Astrocyte of the spinal cord (primary cell): ENCODE results near the gene SLIT1.

ENCODE experiments used
- DNase-seq: peaks from one replicate; pipeline ENCODE4 v3.0.0; 2011; ENCODE audit warnings: low read depth, low spot score
- H3K4me3 ChIP-seq: 2 replicates; pipeline ENCODE4 v1.5.1; 2011; ENCODE audit warnings: low read depth, mild to moderate bottlenecking, low read length, moderate library complexity
- in situ Hi-C: cut with HindIII; loops from 2 replicates; pipeline ENCODE4 v1.10.0; 2017; ENCODE audit warnings: low sequenced_read_pairs
- TF ChIP-seq, protein P1 (sequence below): IDR thresholded peaks from 2 replicates; pipeline ENCODE4 v1.5.1; 2012; ENCODE audit warnings: low read depth, mild to moderate bottlenecking, low read length, inconsistent platforms

The SLIT1 gene

DNA sequence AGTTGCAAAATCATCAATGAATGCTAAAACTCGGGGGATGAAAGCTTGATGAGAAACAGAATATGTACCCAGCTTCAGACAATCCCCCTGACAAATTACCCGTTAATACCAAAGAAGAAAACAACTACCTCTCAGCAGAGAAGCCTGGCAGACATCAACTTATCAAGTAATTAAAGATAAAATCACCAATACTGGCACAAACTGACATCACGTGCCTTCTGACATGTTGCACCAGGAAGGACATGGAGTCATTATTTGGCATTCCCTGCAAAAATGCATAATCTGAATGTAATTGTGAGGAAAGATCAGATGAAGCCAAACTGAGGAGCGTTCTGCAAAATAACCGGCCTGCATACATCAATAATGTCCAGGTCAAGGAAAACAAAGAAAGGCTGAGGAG is 7.7 kb downstream of the SLIT1 start:
- in situ Hi-C loops: no loop called here
- DNase-seq: no peak
- TF ChIP-seq, protein P1, sequence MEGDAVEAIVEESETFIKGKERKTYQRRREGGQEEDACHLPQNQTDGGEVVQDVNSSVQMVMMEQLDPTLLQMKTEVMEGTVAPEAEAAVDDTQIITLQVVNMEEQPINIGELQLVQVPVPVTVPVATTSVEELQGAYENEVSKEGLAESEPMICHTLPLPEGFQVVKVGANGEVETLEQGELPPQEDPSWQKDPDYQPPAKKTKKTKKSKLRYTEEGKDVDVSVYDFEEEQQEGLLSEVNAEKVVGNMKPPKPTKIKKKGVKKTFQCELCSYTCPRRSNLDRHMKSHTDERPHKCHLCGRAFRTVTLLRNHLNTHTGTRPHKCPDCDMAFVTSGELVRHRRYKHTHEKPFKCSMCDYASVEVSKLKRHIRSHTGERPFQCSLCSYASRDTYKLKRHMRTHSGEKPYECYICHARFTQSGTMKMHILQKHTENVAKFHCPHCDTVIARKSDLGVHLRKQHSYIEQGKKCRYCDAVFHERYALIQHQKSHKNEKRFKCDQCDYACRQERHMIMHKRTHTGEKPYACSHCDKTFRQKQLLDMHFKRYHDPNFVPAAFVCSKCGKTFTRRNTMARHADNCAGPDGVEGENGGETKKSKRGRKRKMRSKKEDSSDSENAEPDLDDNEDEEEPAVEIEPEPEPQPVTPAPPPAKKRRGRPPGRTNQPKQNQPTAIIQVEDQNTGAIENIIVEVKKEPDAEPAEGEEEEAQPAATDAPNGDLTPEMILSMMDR: no peak
- H3K4me3 ChIP-seq: no peak overlapping the region

DNA sequence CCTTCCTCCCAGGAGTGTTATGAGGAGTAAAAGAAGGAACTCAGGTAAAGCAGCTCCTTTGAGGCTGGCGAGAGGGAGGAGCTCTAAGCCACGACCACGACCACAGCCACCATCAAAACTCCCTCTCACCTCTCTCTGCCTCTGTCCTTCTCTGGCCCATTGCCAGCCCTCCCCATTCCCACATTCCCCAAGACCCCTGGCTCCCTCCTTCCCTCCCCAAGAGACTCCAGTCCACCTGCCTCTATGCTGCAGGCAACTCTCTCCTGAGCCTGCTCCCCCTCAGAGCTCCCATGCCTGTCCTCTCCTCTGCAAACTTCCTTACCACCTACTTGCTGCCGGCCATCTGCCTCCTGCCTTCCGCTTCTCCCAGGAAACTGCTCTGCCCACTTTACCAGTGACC is 9.5 kb downstream of the SLIT1 start:
- in situ Hi-C loops: no loop called here
- TF ChIP-seq, protein P1: no peak
- H3K4me3 ChIP-seq: no peak overlapping the region
- DNase-seq: no peak

DNA sequence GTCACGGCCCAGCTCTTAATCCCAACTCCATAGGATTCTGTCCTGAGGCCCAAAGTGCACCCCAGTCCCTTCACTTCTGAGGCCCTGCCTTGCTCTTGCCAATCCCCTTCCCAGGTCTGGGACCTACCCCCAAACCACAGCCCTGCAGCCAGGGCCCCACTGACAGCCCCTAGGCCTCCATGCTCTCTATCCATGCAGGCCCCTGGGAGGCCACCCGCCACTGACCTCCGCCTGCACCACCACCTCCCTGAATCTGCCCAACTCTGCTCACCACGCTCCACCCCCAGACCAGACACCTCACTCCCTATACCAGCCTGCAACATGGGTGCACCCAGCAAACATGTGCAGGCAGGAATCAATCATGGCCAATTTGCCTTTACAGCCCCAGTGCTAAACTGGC is 10.2 kb downstream of the SLIT1 start:
- no peak overlapping the region for H3K4me3 ChIP-seq
- no peak for DNase-seq
- in situ Hi-C loops: no loop called here
- TF ChIP-seq, protein P1: no peak

DNA sequence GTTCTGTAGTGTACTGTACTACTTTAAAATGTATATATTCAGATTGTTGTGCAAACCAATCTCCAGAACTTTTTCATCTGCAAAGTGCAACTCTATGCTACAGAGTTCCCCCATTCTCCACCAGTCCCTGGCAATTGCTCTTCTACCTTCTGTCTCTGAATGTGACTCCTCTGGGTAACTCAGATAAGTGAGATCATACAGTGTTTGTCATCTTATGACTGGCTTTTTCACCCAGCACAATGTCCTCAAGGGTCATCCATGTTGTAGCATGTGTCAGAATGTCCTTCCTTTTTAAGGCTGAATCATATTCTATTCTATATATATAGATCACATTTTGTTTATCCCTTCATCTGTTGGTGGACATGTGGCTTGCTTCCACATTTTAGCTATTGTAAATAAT is 10.8 kb downstream of the SLIT1 start:
- no peak overlapping the region for H3K4me3 ChIP-seq
- no peak for DNase-seq
- in situ Hi-C loops: no loop called here
- TF ChIP-seq, protein P1: no peak

DNA sequence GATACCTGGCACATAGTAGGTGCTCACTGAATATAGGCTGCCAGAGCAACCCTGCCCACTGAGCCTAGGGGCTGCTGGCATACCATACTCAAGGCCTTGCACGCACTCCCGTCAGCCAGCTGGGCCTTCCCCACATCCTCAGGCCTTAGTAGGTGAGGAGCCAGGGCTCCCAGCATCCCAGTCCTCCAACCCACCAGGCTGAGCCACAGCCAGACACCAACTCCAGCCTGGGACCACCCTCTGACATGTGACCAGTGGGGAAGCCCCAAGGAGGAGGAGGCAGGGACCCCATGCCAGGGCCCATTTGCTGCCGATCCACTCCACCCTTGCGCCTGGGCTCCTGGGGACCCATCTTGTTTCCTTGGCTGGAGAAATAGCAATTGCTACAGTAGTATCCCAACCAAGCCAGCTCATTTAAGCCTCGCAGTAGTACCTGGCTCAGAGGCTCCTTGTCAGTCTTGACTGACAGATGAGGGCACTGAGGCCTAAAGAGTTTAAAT is 11.4 kb downstream of the SLIT1 start:
- DNase-seq: no peak
- TF ChIP-seq, protein P1: no peak
- in situ Hi-C loops: no loop called here
- no peak overlapping the region for H3K4me3 ChIP-seq

DNA sequence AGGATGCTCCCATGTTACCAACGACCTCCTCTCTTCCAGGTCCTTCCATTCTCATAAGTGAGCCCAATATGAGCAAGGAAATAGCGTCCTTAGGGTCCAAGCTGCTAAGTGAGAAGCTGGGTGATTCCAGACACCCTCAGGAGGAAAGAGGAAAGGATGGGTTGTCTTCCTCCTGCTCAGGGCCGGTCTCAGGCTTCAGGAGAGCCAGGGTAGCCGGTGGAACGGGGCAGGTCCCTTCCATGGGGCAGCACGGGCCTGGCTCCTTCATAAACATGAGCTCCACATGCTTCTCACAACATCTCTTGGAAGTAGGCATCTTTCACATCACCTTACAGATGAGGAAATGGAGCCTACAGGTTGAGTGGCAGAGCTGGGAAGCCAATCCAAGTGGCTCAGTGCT is 12.7 kb downstream of the SLIT1 start:
- no peak overlapping the region for H3K4me3 ChIP-seq
- no peak for DNase-seq
- in situ Hi-C loops: no loop called here
- TF ChIP-seq, protein P1: no peak

DNA sequence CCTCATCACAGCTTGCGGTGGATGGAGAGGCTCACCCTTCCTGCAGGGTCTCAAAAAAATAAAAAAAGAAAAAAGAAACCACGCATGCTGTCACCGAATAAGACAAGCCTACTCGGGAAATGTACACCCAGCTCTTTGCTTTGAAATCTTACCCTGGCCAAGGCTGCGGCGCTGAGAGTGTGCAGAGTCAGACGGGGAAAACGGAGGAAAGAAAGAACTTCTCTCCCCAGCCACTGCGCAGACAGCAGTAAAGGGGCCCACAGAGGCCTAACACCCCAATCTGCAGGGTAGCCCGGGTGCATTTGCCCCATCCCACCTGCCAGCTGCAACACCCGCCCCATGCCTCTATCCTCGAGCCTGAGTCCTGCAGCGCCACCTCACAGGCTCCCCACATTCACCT is 14.8 kb downstream of the SLIT1 start:
- TF ChIP-seq, protein P1: no peak
- no peak for DNase-seq
- in situ Hi-C loops: no loop called here
- no peak overlapping the region for H3K4me3 ChIP-seq
